Erythroblast (primary cell): Measurements from ENCODE around the gene MCM3AP.

Source experiments
- GATA1 ChIP-seq: IDR thresholded peaks from 2 replicates; pipeline ENCODE4 v1.6.1; 2011; ENCODE audit warnings: low read depth, mild to moderate bottlenecking, control low read depth, low read length, moderate library complexity
- POLR2A ChIP-seq: IDR thresholded peaks from 2 replicates; pipeline ENCODE4 v1.6.1; 2011; ENCODE audit warnings: mild to moderate bottlenecking, low read length

GRCh38 chr21:46285761-46286647, 593 bp upstream of the MCM3AP start, which contains the start of gene YBEY:
- TF ChIP-seq POLR2A (peak; percentile 84), GATA1 (no peak)
